COLO829 (cell line): ENCODE data around the gene PCDHA7.
A peak's percentile ranks its signal among the peaks of the same experiment; 100 is the strongest.
"Not testable (repeated sequence)": the region's sequence is repeated elsewhere in the genome, so short reads cannot be mapped to it uniquely, and the experiment has no call there.

Source experiments
- DNase-seq: peaks from one replicate; pipeline ENCODE4 v3.0.0; 2012; ENCODE audit warnings: low spot score

The PCDHA7 gene

GRCh38 chr5:140822281-140822629 lies 11.8 kb upstream of the PCDHA7 start:
- no peak for DNase-seq

GRCh38 chr5:140822969-140823368 lies 11.1 kb upstream of the PCDHA7 start:
- not testable (repeated sequence) for DNase-seq

DNA sequence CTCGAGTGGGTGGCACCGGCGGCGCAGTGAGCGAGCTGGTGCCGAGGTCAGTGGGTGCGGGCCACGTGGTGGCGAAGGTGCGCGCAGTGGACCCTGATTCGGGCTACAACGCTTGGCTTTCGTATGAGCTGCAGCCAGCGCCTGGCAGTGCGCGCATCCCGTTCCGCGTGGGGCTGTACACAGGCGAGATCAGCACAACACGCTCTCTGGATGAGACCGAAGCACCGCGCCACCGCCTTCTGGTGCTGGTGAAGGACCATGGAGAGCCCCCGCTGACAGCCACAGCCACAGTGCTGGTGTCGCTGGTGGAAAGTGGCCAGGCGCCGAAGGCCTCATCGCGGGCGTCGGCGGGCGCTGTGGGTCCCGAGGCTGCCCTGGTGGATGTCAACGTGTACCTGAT lies 10.6 kb upstream of the PCDHA7 start:
- no peak for DNase-seq

DNA sequence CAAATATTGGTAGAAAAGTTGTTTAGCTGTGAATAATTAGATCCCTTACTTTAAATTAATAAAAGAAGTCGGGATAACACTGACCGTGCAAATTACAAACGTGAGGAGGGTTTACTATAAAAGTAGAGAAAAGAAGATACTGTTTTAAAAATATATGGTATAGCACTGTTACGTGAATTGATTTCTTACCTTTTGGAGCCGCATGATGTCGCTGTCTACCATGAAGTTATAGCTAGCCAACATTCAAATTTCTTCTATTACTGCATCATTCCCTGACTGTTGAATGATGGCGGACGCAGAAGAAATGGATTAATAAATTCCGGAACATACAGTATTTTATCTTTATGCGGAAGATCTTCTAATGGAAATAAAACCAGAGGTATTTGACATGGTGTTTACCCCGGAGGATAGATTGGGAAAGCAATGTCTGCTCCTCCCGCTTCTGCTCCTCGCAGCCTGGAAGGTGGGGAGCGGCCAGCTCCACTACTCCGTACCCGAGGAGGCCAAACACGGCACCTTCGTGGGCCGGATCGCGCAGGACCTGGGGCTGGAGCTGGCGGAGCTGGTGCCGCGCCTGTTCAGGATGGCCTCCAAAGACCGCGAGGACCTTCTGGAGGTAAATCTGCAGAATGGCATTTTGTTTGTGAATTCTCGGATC lies 6.2 kb upstream of the PCDHA7 start, which contains the start of gene PCDHA6:
TSS of gene PCDHA6 (plus strand) at position 257 of the 658 bp plus-strand sequence. CDS start at position 389, 132 bp downstream.
- DNase-seq, result no peak

DNA sequence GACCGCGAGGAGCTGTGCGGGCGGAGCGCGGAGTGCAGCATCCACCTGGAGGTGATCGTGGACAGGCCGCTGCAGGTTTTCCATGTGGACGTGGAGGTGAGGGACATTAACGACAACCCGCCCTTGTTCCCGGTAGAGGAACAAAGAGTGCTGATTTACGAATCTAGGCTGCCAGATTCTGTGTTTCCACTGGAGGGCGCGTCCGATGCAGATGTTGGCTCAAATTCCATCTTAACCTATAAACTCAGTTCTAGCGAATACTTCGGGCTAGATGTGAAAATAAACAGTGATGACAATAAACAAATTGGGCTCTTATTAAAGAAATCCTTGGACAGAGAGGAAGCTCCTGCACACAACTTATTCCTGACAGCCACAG lies 5.7 kb upstream of the PCDHA7 start:
- no peak for DNase-seq

DNA sequence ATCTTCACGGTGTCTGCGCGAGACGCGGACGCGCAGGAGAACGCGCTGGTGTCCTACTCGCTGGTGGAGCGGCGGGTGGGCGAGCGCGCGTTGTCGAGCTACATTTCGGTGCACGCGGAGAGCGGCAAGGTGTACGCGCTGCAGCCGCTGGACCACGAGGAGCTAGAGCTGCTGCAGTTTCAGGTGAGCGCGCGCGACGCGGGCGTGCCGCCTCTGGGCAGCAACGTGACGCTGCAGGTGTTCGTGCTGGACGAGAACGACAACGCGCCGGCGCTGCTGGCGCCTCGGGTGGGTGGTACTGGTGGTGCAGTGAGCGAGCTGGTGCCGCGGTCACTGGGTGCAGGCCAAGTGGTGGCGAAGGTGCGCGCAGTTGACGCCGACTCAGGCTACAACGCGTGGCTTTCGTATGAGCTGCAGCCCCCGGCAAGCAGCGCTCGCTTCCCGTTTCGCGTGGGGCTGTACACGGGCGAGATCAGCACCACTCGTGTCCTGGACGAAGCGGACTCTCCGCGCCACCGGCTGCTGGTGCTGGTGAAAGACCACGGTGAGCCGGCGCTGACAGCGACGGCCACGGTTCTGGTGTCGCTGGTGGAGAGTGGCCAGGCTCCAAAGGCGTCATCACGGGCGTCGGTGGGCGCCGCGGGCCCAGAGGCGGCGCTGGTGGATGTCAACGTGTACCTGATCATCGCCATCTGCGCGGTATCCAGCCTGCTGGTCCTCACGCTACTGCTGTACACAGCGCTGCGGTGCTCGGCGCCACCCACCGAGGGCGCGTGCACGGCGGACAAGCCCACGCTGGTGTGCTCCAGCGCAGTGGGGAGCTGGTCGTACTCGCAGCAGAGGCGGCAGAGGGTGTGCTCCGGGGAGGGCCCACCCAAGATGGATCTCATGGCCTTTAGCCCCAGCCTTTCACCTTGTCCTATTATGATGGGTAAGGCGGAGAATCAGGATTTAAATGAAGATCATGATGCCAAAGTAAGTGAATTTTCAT lies 4.3 kb upstream of the PCDHA7 start:
- DNase-seq, result not testable (repeated sequence)

DNA sequence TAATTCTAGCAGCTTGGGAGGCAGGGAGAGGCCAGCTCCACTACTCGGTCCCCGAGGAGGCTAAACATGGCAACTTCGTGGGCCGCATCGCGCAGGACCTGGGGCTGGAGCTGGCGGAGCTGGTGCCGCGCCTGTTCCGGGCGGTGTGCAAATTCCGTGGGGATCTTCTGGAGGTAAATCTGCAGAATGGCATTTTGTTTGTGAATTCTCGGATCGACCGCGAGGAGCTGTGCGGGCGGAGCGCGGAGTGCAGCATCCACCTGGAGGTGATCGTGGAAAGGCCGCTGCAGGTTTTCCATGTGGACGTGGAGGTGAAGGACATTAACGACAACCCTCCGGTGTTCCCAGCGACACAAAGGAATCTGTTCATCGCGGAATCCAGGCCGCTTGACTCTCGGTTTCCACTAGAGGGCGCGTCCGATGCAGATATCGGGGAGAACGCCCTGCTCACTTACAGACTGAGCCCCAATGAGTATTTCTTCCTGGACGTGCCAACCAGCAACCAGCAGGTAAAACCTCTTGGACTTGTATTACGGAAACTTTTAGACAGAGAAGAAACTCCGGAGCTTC lies 455 bp downstream of the PCDHA7 start:
- DNase-seq, result not testable (repeated sequence)

DNA sequence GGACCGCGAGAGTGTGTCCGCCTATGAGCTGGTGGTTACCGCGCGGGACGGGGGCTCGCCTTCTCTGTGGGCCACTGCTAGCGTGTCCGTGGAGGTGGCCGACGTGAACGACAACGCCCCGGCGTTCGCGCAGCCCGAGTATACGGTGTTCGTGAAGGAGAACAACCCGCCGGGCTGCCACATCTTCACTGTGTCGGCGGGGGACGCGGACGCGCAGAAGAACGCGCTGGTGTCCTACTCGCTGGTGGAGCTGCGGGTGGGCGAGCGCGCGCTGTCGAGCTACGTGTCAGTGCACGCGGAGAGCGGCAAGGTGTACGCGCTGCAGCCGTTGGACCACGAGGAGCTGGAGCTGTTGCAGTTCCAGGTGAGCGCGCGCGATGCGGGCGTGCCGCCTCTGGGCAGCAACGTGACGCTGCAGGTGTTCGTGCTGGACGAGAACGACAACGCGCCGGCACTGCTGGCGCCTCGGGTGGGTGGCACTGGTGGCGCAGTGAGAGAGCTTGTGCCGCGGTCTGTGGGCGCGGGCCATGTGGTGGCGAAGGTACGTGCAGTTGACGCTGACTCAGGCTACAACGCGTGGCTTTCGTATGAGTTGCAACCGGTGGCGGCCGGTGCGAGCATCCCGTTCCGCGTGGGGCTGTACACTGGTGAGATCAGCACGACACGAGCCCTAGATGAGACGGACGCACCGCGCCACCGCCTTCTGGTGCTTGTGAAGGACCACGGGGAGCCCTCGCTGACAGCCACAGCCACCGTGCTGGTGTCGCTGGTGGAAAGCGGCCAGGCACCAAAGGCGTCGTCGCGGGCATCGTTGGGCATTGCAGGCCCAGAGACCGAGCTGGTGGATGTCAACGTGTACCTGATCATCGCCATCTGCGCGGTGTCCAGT lies 1.8 kb downstream of the PCDHA7 start:
- no peak for DNase-seq

GRCh38 chr5:140840978-140841962 lies 7.2 kb downstream of the PCDHA7 start, which contains the start of gene PCDHA8:
PCDHA8 (plus strand) TSS chr5:140841187; CDS start chr5:140841322, 135 bp downstream.
- DNase-seq, result peak; percentile 36

DNA sequence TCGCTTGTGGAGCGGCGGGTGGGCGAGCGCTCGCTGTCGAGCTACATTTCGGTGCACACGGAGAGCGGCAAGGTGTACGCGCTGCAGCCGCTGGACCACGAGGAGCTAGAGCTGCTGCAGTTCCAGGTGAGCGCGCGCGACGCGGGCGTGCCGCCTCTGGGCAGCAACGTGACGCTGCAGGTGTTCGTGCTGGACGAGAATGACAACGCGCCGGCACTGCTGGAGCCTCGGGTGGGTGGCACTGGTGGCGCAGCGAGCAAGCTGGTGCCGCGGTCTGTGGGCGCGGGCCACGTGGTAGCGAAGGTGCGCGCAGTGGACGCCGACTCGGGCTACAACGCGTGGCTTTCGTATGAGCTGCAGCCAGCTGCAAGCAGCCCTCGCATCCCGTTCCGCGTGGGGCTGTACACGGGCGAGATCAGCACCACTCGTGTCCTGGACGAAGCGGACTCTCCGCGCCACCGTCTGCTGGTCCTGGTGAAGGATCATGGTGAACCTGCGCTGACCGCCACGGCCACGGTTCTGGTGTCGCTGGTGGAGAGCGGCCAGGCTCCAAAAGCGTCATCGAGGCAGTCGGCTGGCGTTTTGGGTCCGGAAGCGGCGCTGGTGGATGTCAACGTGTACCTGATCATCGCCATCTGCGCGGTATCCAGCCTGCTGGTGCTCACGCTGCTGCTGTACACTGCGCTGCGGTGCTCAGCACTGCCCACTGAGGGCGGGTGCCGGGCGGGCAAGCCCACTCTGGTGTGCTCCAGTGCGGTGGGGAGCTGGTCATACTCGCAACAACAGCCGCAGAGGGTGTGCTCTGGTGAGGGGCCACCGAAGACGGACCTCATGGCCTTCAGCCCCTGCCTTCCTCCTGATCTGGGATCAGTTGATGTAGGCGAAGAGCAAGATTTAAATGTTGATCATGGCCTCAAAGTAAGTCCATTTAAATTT lies 9.0 kb downstream of the PCDHA7 start:
- DNase-seq, result no peak

GRCh38 chr5:140848139-140849102 lies 14.4 kb downstream of the PCDHA7 start, which contains the start of gene PCDHA9:
PCDHA9 (plus strand) TSS chr5:140848382; CDS start chr5:140848496, 114 bp downstream.
- DNase-seq, result not testable (repeated sequence)

DNA sequence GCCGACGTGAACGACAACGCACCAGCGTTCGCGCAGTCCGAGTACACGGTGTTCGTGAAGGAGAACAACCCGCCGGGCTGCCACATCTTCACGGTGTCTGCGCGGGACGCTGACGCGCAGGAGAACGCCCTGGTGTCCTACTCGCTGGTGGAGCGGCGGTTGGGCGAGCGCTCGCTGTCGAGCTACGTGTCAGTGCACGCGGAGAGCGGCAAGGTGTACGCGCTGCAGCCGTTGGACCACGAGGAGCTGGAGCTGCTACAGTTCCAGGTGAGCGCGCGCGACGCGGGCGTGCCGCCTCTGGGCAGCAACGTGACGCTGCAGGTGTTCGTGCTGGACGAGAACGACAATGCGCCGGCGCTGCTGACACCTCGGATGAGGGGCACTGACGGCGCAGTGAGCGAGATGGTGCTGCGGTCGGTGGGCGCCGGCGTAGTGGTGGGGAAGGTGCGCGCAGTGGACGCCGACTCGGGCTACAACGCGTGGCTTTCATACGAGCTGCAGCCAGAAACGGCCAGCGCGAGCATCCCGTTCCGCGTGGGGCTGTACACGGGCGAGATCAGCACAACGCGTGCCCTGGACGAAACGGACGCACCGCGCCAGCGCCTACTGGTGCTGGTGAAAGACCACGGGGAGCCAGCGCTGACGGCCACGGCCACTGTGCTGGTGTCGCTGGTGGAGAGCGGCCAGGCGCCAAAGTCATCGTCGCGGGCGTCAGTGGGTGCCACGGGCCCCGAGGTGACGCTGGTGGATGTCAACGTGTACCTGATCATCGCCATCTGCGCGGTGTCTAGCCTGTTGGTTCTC lies 16.0 kb downstream of the PCDHA7 start:
- not testable (repeated sequence) for DNase-seq

GRCh38 chr5:140855772-140856674 lies 22.0 kb downstream of the PCDHA7 start, which contains the start of gene PCDHA10:
PCDHA10 (plus strand) TSS chr5:140855897; CDS start chr5:140856049, 152 bp downstream.
- peak; percentile 17 for DNase-seq

- DNase-seq, result no peak
Observed at GRCh38 chr5:140857177-140857986, 23.3 kb downstream of the PCDHA7 start.

DNA sequence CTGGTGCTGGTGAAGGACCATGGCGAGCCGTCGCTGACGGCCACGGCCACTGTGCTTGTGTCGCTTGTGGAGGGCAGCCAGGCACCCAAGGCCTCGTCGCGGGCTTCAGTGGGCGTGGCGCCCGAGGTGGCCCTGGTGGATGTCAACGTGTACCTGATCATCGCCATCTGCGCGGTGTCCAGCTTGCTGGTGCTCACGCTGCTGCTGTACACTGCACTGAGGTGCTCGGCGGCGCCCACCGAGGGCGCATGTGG lies 23.8 kb downstream of the PCDHA7 start:
- no peak for DNase-seq
